ENCODE results near the gene HES3.

The HES3 gene

DNA sequence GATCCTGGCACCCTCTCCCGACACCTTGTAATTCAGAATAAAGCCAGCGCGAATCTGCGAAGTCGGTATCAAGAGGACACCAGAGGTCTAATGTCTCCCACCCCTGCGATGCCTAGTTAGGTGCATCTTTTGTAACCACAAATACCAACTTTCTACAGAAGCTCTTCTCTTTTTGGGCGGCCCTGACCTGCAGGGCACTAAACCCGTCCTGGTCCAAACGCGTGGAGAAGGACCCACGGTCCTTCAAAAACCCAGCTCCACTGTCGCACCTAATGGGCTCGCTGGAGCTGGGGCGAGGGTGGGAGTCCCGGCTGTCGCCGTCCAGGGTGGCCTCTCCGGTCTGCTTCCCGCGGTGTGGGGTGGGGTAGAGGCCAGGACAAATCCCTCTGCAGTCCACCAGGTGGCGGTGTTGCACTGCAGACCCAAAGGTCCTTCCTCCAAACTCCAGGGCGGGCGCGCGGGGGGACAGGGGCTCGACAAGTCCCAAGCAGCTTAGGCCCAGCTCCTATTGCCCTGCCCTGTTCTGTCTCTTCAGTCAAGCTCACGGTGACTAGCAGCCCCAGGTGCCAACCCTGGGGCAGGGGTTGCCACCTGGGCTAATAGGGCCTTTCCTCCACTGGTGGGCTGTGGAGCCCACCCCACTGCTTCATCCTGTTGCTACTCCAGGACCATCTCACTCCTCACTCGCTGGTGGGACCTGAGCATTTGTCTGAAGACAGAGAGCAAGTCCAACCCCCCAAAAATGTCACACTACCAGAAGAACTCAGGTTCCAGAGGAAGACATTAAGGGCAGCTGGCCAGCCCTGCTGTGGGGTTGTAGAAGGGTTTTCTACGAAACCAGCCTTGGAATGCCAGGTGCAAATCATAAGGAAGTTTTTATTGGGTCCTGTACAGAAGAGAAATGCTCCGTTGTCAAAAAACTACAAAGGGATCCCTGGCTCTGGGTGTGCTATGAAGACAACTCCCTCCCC, 2.8 kb downstream of the HES3 start:
- DNase-seq, result peak; percentile 14

GRCh38 chr1:6247651-6248050, 3.7 kb downstream of the HES3 start:
- DNase-seq, result no peak

DNA sequence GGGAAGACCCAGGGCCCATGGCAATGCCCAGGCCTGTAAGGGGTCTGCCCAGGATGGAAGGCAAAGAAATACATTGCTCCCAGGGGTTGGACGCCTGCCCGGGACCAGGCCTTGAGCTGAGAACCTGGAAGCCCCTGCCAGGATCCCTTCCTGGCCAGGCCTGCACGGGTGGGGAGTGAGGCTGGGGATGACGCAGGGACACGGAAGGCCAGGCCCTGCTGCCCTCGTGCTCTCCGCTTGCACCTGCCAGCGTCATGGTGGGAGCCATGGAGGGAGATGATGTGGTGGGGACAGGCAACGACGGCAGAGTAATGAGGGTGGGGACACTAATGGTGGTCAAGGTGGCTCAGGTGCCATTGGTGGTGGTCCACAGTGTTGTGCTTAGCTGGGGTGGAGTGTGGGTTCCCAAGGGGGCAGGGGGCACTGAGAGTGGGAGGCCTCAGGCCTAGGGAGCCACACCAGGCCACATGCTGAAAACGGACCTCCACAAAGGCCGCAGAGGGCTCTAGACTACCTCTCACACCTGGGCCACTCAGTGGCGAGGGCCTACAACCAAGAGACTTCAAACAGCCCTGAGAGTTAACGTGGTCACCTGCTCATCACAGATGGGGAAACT, 4.3 kb downstream of the HES3 start:
- no peak for DNase-seq

GRCh38 chr1:6248932-6249738, 5.2 kb downstream of the HES3 start:
- DNase-seq, result no peak

GRCh38 chr1:6249739-6250689, 6.0 kb downstream of the HES3 start:
- no peak for DNase-seq

- DNase-seq, result no peak
These were observed 7.3 kb downstream of the HES3 start for GRCh38 chr1:6251233-6251632.

DNA sequence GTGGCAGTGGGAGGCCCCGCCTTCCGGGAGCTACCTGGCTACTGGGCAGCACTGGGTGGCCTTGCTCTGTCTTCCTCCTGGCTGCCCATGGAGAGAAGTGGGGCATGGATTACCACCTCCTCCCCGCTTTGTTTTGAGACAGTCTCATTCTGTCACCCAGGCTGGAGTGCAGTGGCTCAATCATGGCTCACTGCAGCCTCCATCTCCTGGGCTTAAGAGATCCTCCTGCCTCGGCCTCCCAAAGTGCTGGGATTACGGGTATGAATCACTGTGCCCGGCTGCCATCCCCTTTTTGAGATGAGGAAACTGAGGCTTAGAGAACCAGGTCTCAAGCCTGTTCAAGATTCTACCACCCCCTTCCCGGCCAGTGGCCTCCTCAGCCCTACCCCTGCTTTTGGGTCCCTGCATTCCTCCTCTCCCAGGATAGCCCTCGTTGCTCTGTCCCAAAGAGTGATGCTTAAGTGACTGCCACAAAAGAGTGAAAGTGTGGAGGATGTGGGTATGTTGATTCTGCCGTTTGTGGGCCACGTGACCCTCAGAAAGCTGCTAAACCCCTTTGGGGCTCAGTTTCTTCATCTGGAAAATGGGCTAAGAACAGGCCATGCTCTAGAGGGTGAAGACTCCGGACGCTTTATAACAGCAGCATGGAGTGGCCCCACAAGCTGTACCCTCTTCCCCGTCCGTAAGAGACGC, 7.8 kb downstream of the HES3 start:
- no peak for DNase-seq

DNA sequence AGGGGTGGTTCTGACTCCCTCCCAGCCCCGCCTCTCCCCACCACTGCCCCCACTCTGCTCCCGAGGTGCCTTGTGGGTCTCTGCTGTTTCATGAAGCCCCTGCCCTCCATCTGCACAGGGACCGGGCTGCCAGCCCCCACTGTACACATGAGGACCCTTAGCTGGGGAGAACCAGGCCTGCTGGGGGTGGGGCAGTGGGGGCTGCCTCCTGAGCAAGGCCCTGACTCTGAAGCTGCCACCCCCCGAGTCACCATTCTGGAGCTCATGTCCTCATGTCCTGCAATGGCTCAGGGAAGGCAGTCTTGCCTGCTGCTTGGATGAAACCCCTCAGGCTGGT, 8.4 kb downstream of the HES3 start:
- no peak for DNase-seq

- DNase-seq, result no peak
These were observed 9.4 kb downstream of the HES3 start for GRCh38 chr1:6253380-6253779.

DNA sequence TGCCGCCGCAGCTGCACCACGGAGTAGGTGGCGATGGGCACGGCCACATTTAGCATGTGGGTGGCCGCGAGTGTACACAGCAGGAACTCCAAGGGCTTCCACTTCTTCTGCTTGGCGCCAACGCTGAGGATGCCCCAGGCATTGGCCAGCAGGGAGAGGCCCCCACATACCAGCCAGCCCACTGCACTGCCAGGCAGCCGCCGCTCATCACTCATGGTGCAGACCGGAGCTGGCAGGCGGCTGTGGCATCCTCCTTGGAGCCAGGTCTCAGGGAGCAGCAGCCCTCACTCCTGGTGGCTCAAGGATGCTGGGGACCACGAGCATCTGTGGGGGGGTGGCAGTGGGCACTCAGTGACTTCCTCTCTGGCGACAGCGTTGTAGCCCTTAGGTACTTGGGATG, 10.7 kb downstream of the HES3 start:
- DNase-seq, result no peak

DNA sequence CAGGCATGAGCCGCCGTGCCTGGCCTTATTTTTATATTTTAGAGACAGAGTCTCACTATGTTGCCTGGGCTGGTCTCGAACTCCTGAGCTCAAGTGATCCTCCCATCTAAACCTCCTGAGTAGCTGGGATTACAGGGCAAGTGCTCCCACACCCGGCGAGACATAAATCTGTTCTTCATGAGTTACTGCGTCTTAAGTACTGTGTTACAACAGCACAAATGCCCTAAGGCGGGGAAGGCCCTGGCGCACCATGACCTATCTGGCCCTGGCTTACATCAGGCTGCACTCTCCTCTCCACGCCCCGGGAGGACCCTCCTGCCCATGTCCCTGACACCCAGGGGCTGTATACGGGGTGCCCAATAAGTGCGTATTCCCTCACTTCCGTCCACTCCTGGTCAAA, 12.7 kb downstream of the HES3 start:
- no peak for DNase-seq

GRCh38 chr1:6257541-6258069, 13.6 kb downstream of the HES3 start:
- no peak for DNase-seq

GRCh38 chr1:6258675-6259074, 14.7 kb downstream of the HES3 start:
- DNase-seq, result no peak

DNA sequence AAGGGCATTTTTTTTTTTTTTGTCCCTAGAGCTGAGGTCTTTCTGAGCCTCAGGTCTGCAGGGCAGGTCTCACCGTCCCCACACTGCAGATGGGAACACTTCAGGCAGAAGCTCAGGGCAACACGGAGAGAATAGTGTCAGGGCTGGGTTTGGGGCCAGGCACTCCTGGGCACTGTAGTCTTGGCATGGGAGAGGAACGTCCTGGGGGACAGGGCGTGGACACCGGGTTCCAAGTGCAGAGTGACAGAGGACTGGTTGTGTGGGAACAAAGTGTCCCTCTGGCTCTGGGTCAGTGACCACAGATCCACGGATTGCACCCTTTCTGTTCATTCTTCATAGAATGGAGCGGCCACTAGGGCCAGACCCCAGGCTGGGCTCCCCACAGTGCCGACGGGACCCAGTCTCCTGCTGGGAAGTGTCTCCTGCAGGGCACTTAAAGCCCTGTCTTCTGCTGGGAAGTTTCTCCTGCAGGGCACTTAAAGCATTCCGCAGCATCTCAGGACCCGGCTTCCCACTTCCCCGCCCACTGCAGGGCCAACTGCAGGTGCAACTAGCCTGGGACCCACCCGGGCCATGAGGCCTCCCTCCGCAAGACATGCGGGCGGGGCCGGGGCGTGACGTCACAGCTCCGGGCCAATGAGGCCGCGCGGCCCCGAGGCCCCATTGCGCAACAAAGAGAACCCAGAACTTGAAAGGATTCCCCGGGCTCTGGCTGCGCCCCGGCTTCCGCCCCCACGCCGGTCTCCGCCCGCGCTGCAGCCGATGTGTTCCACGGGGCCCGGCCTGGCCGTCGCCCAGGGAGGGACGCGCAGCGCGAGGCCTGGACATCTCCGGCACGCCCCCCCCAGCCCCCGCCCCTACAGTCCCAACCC, 15.7 kb downstream of the HES3 start:
- no peak for DNase-seq

- no peak for DNase-seq
These were observed 16.5 kb downstream of the HES3 start for GRCh38 chr1:6260433-6260934.

DNA sequence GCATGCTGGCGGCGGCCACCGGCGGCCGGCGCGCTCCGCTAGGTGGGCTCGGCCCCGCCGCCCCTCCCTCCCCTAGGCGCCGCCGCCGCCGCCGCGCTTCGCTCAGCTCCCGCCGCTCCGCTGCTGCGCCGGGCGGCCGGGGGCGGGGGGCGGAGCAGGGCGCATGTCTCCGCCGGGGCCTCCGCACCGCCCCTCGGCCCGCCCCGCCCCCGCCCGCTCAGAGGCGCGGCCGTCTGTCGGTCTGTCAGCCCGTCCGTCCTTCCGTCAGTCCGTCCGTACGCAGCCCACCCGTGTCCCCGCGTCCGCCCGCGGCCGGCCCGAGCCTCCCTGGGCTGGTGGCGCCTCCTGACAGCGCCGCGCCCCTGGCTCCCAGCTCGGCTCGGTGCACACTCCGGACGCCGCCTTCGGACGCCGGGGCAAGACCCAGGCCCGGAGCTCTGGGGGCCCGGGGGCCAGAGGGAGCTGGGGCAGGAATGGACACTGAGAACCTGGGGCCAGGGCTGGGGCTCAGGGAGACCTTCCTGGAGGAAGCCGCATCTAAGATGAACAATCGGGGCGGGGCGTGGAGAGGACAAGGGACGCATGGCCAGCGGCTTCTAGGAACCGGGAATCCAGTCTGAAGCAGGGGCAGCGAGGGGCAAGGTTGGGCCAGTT, 17.1 kb downstream of the HES3 start, which contains the start of gene GPR153:
TSS of gene GPR153 (minus strand) at position 138 of the 654 bp plus-strand sequence. CDS start 6,193 bp downstream, outside the sequence.
- DNase-seq, result no peak

DNA sequence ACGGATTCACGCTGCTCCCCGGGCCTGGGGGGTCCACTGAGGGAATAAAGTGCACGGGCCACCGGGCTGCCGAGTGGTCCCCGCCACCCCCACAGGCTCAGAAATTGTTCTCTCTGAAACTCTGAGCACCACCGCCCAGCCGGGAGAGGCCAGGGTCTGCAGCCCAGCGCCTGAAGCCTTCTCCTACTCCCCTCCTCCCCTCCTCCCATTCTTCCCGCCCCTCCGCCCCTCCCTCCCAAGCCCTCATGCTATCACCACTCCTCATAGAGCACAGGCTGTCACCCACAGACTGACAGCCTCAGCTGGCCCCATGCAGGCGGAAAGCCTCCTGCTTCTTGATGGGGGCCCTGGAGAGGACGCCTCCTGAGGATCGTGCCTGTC, 17.6 kb downstream of the HES3 start:
- DNase-seq, result no peak

DNA sequence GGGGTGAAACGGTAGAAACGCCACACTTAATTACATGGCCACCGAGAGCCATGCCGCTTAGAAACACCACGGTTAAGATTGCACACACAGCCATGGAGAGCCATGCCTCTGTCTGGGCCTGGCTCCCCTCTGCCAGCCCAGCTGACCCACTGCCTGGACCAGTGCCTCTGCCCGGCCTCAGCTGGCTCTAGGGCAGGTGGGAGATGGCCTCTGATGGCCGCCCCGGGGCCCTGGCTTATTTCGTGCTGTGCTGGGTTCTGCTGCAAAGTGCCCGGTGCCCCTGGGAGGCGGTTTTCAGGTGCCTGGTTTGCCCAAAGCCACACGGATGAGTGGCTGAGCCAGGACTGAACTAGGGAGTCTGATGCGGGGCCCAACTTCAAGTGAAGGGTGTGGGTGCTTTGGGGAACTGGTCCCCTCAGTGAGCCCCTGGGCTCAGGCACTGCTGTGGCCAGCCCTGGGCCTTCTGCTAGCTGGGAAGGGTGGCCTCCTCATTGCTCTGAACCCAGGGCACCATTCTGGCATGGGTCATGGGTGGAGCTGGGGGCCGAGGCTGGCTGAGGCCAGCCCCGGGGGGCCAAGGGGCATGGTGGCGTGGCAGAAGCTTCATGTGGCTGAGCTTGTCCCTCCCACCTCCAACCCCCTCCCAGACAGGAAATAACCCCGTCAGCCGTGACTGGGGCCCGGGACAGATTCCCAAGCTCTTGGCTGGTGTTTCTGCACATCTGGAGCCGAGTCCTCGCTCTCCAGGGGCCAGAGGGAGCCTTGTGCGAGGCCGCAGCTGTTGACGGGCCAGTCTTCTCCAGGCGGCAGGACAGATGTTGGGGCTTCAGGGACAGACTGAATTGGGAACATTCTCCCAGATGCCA, 18.8 kb downstream of the HES3 start:
- no peak for DNase-seq

DNA sequence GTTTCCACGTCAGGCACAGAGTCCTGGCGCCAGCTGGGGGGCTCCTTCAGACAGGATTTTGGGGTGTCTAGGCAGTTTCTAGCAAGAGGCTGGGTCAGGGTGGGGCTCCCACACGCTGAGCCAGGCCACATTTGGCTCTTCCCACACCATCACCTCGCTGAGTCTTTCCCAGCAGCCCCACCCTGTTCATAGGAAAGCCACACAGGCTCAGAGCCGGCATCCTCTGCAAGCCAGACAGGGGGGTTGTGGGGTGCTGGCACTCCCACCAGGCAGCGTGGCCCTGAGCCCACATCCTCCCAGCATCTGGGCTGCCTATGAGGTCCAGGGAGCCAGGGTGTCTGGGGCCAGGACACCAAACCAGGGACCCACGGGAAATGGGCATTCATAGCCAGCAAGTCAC, 19.7 kb downstream of the HES3 start:
- DNase-seq, result no peak
